ENCODE data around the gene GK.

GRCh38 chrX:30612250-30612655, 41.0 kb upstream of the GK start:
- TF ChIP-seq, protein P1, sequence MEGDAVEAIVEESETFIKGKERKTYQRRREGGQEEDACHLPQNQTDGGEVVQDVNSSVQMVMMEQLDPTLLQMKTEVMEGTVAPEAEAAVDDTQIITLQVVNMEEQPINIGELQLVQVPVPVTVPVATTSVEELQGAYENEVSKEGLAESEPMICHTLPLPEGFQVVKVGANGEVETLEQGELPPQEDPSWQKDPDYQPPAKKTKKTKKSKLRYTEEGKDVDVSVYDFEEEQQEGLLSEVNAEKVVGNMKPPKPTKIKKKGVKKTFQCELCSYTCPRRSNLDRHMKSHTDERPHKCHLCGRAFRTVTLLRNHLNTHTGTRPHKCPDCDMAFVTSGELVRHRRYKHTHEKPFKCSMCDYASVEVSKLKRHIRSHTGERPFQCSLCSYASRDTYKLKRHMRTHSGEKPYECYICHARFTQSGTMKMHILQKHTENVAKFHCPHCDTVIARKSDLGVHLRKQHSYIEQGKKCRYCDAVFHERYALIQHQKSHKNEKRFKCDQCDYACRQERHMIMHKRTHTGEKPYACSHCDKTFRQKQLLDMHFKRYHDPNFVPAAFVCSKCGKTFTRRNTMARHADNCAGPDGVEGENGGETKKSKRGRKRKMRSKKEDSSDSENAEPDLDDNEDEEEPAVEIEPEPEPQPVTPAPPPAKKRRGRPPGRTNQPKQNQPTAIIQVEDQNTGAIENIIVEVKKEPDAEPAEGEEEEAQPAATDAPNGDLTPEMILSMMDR (IDR thresholded peaks at IDR 0.05), result no peak
- TF ChIP-seq EP300 (IDR thresholded peaks at IDR 0.05) (no peak), POLR2AphosphoS5 (IDR thresholded peaks at IDR 0.05) (no peak)

Data from esophagus muscularis mucosa (tissue), 4 donors.